ENCODE measurements around the gene TMIGD1. TPM values are rescaled to one million over a fixed set of nuclear protein-coding genes. Genes with fewer than 3 reads are reported as not detected.

The TMIGD1 gene
- total RNA-seq, 1 experiment from 2014 or later: not detected

DNA sequence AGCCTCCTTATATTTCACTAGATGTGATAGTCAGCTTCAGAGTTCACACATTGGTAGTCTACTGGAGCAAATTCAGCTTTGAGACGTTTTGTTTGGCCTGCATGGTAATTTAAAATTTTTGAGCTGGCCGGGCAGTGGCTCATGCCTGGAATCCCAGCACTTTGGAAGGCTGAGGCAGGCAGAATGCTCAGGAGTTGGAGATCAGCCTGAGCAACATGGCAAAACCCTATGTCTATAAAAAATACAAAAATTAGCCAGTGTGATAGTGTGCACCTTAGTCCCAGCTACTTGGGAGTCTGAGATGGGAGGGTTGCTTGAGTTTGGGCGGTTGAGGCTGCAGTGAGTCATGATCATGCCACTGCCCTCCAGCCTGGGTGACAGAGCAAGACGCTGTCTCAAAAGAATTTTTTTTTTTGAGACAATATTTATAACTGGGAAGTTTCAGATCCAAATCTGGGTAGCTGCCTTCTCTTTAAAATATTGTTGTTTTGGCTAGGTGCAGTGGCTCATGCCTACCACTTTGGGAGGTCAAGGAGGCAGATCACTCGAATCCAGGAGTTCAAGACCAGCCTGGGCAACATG is 37.3 kb downstream of the TMIGD1 start:
- CTCF ChIA-PET: interaction anchor here (1.0 to 1.1 kb wide), 2 partner anchors 27 to 203 kb away, joined by 3 read pairs; no protein-coding TSS in a partner anchor
- no peak for TF ChIP-seq CTCF (IDR thresholded peaks at IDR 0.05; ENCODE audit: insufficient read depth in 1 of 2, low read depth in 1 of 2, low read length in 1 of 2, severe bottlenecking in 1 of 2, unreplicated experiment in 1 of 2)
- intact Hi-C loops (cut with micrococcal nuclease; ENCODE audit: unreplicated experiment): loop anchor here (10.0 kb wide), 1 partner anchor 258 kb away; no protein-coding TSS in a partner anchor

GRCh38 chr17:30292286-30292858 is 41.5 kb downstream of the TMIGD1 start:
- no peaks in the 10 kb centered on the region for H3K4me1 Mint-ChIP-seq (ENCODE audit: low read depth, unreplicated experiment)
- CTCF ChIA-PET: interaction anchor here (0.6 to 2.1 kb wide), 3 partner anchors 45 to 188 kb away, joined by 4 to 17 read pairs (median 5); no protein-coding TSS in a partner anchor
- POLR2A ChIA-PET: interaction anchor here (0.7 to 1.0 kb wide), 2 partner anchors 70 to 362 kb away, joined by 3 to 4 read pairs; partner anchors contain the start of gene SSH2
- Histone ChIP-seq H3K4me3 (ENCODE audit: low read depth, low read length) (peak overlapping the region; percentile 80), H3K36me3 (ENCODE audit: control insufficient read depth, insufficient read depth, low read length) (no peaks in the 10 kb centered on the region; the same call in 1 of the 2 replicates), H3K27me3 (replicated peaks; ENCODE audit: control insufficient read depth, insufficient read depth, low read length) (no peaks in the 10 kb centered on the region), H3K4me1 (peaks cover 11% of the 10 kb centered on the region), H3K9me3 (no peaks in the 10 kb centered on the region)
- no peaks in the 10 kb centered on the region for H3K27me3 Mint-ChIP-seq (ENCODE audit: insufficient read depth, unreplicated experiment)
- peak in 1 of 2 experiments; percentile 58 for DNase-seq
- H3K27ac Mint-ChIP-seq (ENCODE audit: unreplicated experiment): no peak overlapping the region
- peak overlapping the region; percentile 76 for H3K4me3 Mint-ChIP-seq (ENCODE audit: unreplicated experiment)
- no peaks in the 10 kb centered on the region for H3K9me3 Mint-ChIP-seq (ENCODE audit: unreplicated experiment)
- H3K36me3 Mint-ChIP-seq (ENCODE audit: insufficient read depth, unreplicated experiment): peaks cover 4% of the 10 kb centered on the region
- intact Hi-C loops (cut with micrococcal nuclease; ENCODE audit: unreplicated experiment): loop anchor here (1.0 to 10.0 kb wide), 2 partner anchors 44 to 262 kb away; no protein-coding TSS in a partner anchor
- TSS peak; percentile 83 for BruUV-seq (replicated peaks)
- no peak for TF ChIP-seq CTCF (IDR thresholded peaks at IDR 0.05; ENCODE audit: insufficient read depth in 1 of 2, low read depth in 1 of 2, low read length in 1 of 2, severe bottlenecking in 1 of 2, unreplicated experiment in 1 of 2)

More for the DNA sequence above, 37.3 kb downstream of the TMIGD1 start:
- no peak for DNase-seq
- POLR2A ChIA-PET: no interaction called here
- H3K27ac Mint-ChIP-seq (ENCODE audit: unreplicated experiment): no peak overlapping the region
- H3K9me3 ChIP-seq: peaks cover 9% of the 10 kb centered on the region; the same call in 1 of the 2 replicates
- no peaks in the 10 kb centered on the region for H3K27me3 ChIP-seq (replicated peaks; ENCODE audit: control insufficient read depth, insufficient read depth, low read length)
- H3K4me3 Mint-ChIP-seq (ENCODE audit: unreplicated experiment): no peak overlapping the region
- no peak overlapping the region for H3K4me3 ChIP-seq (ENCODE audit: low read depth, low read length)
- H3K4me1 ChIP-seq: no peaks in the 10 kb centered on the region
- BruUV-seq (replicated peaks): no TSS peak
- no peaks in the 10 kb centered on the region for H3K4me1 Mint-ChIP-seq (ENCODE audit: low read depth, unreplicated experiment)
- no peaks in the 10 kb centered on the region for H3K36me3 Mint-ChIP-seq (ENCODE audit: insufficient read depth, unreplicated experiment)
- no peaks in the 10 kb centered on the region; the same call in 1 of the 2 replicates for H3K36me3 ChIP-seq (ENCODE audit: control insufficient read depth, insufficient read depth, low read length)
- peaks cover 12% of the 10 kb centered on the region for H3K9me3 Mint-ChIP-seq (ENCODE audit: unreplicated experiment)
- H3K27me3 Mint-ChIP-seq (ENCODE audit: insufficient read depth, unreplicated experiment): no peaks in the 10 kb centered on the region

DNA sequence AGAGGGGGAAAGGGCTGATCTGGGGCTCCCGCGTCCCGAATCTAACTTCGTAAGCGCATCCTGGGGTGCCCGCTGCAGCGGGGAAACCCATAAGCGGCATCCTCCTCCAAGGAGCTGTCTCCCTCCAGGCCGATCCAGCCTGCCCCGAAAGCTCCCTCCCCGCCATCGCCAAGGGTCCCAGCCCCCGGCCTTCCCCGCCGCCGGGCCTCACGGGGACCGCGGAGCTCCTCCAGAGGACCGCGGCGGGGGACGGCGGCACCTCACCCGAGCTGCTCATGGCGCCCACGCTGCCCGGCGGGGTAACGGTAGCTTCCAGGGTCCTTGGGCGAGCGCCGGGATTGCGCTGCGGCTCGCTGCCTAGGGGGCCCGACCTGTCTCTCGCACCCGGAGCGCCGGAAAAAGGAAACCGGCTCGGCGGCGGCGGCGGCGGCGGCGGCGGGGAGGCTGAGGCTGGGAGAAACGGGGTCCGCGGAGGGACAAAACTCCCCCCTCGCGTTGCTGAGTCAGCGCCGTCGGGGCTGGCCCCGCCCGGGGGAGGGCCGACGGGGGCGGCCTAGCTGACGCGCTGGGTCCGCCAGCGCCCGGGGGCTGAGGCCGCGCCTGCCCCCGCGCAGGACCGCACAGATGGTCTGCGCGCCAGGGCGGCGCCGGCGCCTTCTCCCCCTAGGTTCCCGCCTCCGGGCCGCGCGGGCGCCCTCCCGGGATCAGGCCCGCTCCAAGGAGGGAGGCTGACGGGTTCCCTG is 42.1 kb downstream of the TMIGD1 start, which contains the start of gene BLMH:
BLMH (minus strand) TSS at position 402 of the 743 bp plus-strand sequence; CDS start at position 277, 125 bp downstream.
- Mint-ChIP-seq H3K4me1 (ENCODE audit: low read depth, unreplicated experiment) (no peaks in the 10 kb centered on the region), H3K27ac (ENCODE audit: unreplicated experiment) (peak within 1 kb of the TSS; percentile 69), H3K9me3 (ENCODE audit: unreplicated experiment) (no peaks in the 10 kb centered on the region), H3K27me3 (ENCODE audit: insufficient read depth, unreplicated experiment) (no peaks in the 10 kb centered on the region), H3K36me3 (ENCODE audit: insufficient read depth, unreplicated experiment) (peaks cover 9% of the 10 kb centered on the region), H3K4me3 (ENCODE audit: unreplicated experiment) (peak within 1 kb of the TSS; percentile 76)
- intact Hi-C loops (cut with micrococcal nuclease; ENCODE audit: unreplicated experiment): loop anchor here (1.0 to 10.0 kb wide), 3 partner anchors 27 to 263 kb away; no protein-coding TSS in a partner anchor
- CTCF ChIA-PET: interaction anchor here (0.6 to 2.1 kb wide), 3 partner anchors 45 to 187 kb away, joined by 4 to 17 read pairs (median 5); no protein-coding TSS in a partner anchor
- Histone ChIP-seq H3K27me3 (replicated peaks; ENCODE audit: control insufficient read depth, insufficient read depth, low read length) (no peaks in the 10 kb centered on the region), H3K36me3 (ENCODE audit: control insufficient read depth, insufficient read depth, low read length) (no peaks in the 10 kb centered on the region; the same call in 1 of the 2 replicates), H3K4me3 (ENCODE audit: low read depth, low read length) (peak within 1 kb of the TSS; percentile 80), H3K9me3 (no peaks in the 10 kb centered on the region), H3K4me1 (peaks cover 11% of the 10 kb centered on the region)
- POLR2A ChIA-PET: interaction anchor here (0.6 to 1.3 kb wide), 6 partner anchors 30 to 361 kb away, joined by 3 to 5 read pairs (median 4); partner anchors contain the start of gene SSH2
- no TSS peak for BruUV-seq (replicated peaks)
- no peak for TF ChIP-seq CTCF (IDR thresholded peaks at IDR 0.05; ENCODE audit: insufficient read depth in 1 of 2, low read depth in 1 of 2, low read length in 1 of 2, severe bottlenecking in 1 of 2, unreplicated experiment in 1 of 2)
- DNase-seq: peak; percentile 72 to 84

Data from Caco-2 (cell line).